Liver (tissue), 3 donors: ENCODE measurements around the gene CACNA1E.

Experiments used
- ATF3 ChIP-seq: IDR thresholded peaks from 2 replicates; pipeline ENCODE4 v1.6.1; 2016; ENCODE audit warnings: antibody characterized with exemption
- CTCF ChIP-seq: fragments of 150-350 bp; IDR thresholded peaks from 2 replicates; pipeline ENCODE4 v1.5.1; 2017; ENCODE audit warnings: improper control_type of control experiment, low read depth, low read length; ENCODE audit not compliant: missing input control
- EGR1 ChIP-seq, 2 donors: IDR thresholded peaks; 2 replicates each; pipeline ENCODE4 v1.6.1; 2016 to 2018; ENCODE audit warnings: antibody characterized with exemption in 2 of 2, low read depth in 2 of 2
- HNF4G ChIP-seq: IDR thresholded peaks from 2 replicates; pipeline ENCODE4 v1.6.1; 2016; ENCODE audit warnings: antibody characterized with exemption
- JUND ChIP-seq, 2 donors: IDR thresholded peaks; 2 replicates each; pipeline ENCODE4 v1.6.1; 2016; ENCODE audit warnings: antibody characterized with exemption in 2 of 2
- MAX ChIP-seq: IDR thresholded peaks from 2 replicates; pipeline ENCODE4 v1.6.1; 2016; ENCODE audit warnings: antibody characterized with exemption
- RAD21 ChIP-seq, 2 donors: IDR thresholded peaks; 2 replicates each; pipeline ENCODE4 v1.6.1; 2016; ENCODE audit warnings: antibody characterized with exemption in 2 of 2, mild to moderate bottlenecking in 2 of 2
- REST ChIP-seq: IDR thresholded peaks from 2 replicates; pipeline ENCODE4 v1.6.1; 2016; ENCODE audit warnings: antibody characterized with exemption, mild to moderate bottlenecking
- SP1 ChIP-seq: IDR thresholded peaks from 2 replicates; pipeline ENCODE4 v1.6.1; 2018; ENCODE audit warnings: antibody characterized with exemption, mild to moderate bottlenecking
- TAF1 ChIP-seq: conservative IDR thresholded peaks from 2 replicates; pipeline ENCODE4 v1.6.1; 2016; ENCODE audit warnings: antibody characterized with exemption, mild to moderate bottlenecking
- YY1 ChIP-seq: IDR thresholded peaks from 2 replicates; pipeline ENCODE4 v1.6.1; 2016; ENCODE audit warnings: antibody characterized with exemption, mild to moderate bottlenecking
- ZBTB33 ChIP-seq: IDR thresholded peaks from 2 replicates; pipeline ENCODE4 v1.6.1; 2016; ENCODE audit warnings: antibody characterized with exemption
- donor health status: healthy.
- donor health status: healthy.

- no peak for TF ChIP-seq YY1
- no peak for TF ChIP-seq CTCF
- no peak for TF ChIP-seq HNF4G
- no peak for TF ChIP-seq JUND (IDR thresholded peaks at IDR 0.05)
- no peak for TF ChIP-seq ATF3
- no peak for TF ChIP-seq TAF1
- no peak for TF ChIP-seq MAX
- TF ChIP-seq EGR1 (IDR thresholded peaks at IDR 0.05; ENCODE audit: low read depth in 2 of 2): no peak
- no peak for TF ChIP-seq SP1
- no peak for TF ChIP-seq ZBTB33
- TF ChIP-seq RAD21 (IDR thresholded peaks at IDR 0.05): no peak
- TF ChIP-seq REST: no peak
These were observed 125.1 kb downstream of the CACNA1E start for GRCh38 chr1:181608386-181608785.
